Activated CD8-positive, alpha-beta T cell treated with anti-CD3 and anti-CD28 coated beads for 36 hours (primary cell): ENCODE data around the gene RBP5. TPM values are rescaled to one million over a fixed set of nuclear protein-coding genes. Genes with fewer than 3 reads are reported as not detected.
A peak's percentile ranks its signal among the peaks of the same experiment; 100 is the strongest.

Experiments
- ATAC-seq: fragments of 200-7000 bp; cut with Tn5 transposase; one replicate; pipeline ENCODE4 v1.10.0; 2021; ENCODE audit warnings: mild to moderate bottlenecking, moderate library complexity
- CTCF ChIA-PET: fragments of 350-600 bp; sonication (Branson Sonifier 250); formaldehyde crosslinking; loops from one replicate; lab custom pipeline; 2021; ENCODE audit warnings: antibody characterized with exemption; lab: Charles Lee
- POLR2A ChIA-PET: fragments of 350-600 bp; sonication (Branson Sonifier 250); formaldehyde crosslinking; loops from one replicate; lab custom pipeline; 2021; ENCODE audit warnings: antibody characterized with exemption; lab: Charles Lee
- DNase-seq: peaks from one replicate; pipeline ENCODE4 v3.0.0-alpha.2; 2020
- H3K27ac Mint-ChIP-seq: one replicate; pipeline ENCODE4 v1.8.0; 2021; ENCODE audit warnings: mild to moderate bottlenecking, mixed read lengths
- H3K27me3 Mint-ChIP-seq: one replicate; pipeline ENCODE4 v1.8.0; 2021; ENCODE audit warnings: mixed read lengths
- H3K36me3 Mint-ChIP-seq: one replicate; pipeline ENCODE4 v1.8.0; 2021; ENCODE audit warnings: low read depth, mixed read lengths
- H3K4me1 Mint-ChIP-seq: one replicate; pipeline ENCODE4 v1.8.0; 2021; ENCODE audit warnings: low read depth, mixed read lengths
- H3K4me3 Mint-ChIP-seq: one replicate; pipeline ENCODE4 v1.8.0; 2021; ENCODE audit warnings: mild to moderate bottlenecking, moderate library complexity, mixed read lengths
- H3K9me3 Mint-ChIP-seq: one replicate; pipeline ENCODE4 v1.8.0; 2021; ENCODE audit warnings: mixed read lengths
- intact Hi-C: fragments of 100-400 bp; cut with micrococcal nuclease; formaldehyde crosslinking; loops from one replicate; pipeline ENCODE4 v1.10.0; 2022
- total RNA-seq, 2 experiments: library from RNA; stranded (reverse); gene quantifications; one replicate each; pipeline ENCODE4 v1.2.3, GENCODE V29; 2021
- TF ChIP-seq, protein P1 (sequence below): fragments of 200-600 bp; IDR thresholded peaks from one replicate; pipeline ENCODE4 v1.8.0; 2022; ENCODE audit warnings: antibody characterized with exemption, mild to moderate bottlenecking

The RBP5 gene, protein sequence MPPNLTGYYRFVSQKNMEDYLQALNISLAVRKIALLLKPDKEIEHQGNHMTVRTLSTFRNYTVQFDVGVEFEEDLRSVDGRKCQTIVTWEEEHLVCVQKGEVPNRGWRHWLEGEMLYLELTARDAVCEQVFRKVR
- total RNA-seq: not detected

DNA sequence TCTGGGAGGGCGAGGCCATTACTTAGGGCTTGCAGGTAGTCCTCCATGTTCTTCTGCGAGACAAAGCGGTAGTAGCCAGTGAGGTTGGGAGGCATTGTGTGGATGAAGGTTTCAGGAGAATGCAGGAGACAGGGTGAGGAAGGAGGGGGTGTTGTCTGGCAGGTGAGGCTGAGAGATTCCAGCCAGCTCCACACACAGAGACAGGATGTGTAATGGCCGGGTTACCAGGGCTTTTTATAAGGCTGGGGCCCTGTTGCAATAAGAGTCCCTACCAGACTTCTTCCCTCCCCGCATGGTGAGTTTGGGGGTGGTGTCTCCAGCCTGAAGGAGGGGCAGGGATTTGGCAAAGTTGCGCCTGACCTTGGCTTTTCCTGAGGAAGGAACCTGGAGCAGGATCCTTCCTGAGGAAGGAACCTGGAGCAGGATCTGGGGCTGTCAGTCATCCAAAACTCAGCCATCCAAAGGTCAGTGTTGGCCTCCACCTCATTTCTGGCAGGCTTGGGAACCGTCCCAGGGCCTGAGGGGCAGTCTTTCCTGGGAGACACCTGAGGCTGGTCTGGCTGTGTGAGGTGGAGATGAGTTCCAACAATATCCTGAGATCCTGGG, at the start of gene RBP5:
Gene RBP5 (minus strand): TSS at position 209 of the 606 bp plus-strand sequence. CDS start 114 bp downstream, at position 95.
- Mint-ChIP-seq H3K27me3 (no peaks in the 10 kb centered on the region), H3K4me3 (peak within 1 kb of the TSS; percentile 83), H3K27ac (no peak within 1 kb of the TSS), H3K36me3 (no peaks in the 10 kb centered on the region), H3K9me3 (no peaks in the 10 kb centered on the region), H3K4me1 (peaks cover 28% of the 10 kb centered on the region)
- no peak for ATAC-seq
- CTCF ChIA-PET: no interaction called here
- intact Hi-C loops: no loop called here
- DNase-seq: no peak
- POLR2A ChIA-PET: interaction anchor here (1.4 kb wide), 1 partner anchor 164 kb away, joined by 3 read pairs; no protein-coding TSS in a partner anchor
- TF ChIP-seq, protein P1, sequence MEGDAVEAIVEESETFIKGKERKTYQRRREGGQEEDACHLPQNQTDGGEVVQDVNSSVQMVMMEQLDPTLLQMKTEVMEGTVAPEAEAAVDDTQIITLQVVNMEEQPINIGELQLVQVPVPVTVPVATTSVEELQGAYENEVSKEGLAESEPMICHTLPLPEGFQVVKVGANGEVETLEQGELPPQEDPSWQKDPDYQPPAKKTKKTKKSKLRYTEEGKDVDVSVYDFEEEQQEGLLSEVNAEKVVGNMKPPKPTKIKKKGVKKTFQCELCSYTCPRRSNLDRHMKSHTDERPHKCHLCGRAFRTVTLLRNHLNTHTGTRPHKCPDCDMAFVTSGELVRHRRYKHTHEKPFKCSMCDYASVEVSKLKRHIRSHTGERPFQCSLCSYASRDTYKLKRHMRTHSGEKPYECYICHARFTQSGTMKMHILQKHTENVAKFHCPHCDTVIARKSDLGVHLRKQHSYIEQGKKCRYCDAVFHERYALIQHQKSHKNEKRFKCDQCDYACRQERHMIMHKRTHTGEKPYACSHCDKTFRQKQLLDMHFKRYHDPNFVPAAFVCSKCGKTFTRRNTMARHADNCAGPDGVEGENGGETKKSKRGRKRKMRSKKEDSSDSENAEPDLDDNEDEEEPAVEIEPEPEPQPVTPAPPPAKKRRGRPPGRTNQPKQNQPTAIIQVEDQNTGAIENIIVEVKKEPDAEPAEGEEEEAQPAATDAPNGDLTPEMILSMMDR: no peak

DNA sequence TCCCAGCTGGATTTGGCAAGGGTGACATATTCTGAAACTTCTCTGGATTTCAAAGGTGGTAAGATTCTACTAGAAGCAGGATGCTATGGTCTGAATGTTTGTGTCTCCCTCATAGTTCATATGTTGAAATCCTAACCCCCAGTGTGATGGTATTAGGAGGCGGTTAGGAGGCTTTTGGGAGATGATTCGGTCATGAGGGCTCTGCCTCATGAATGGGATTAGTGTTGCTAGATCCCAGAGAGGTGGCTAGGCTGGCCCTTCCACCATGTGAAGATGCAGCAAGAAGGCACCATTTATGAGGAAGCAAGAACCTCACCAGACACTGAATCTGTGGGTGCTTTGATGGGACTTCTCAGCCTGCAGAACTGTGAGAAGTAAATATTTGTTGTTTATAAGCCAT, 49.8 kb upstream of the RBP5 start:
- Mint-ChIP-seq H3K27me3 (peaks cover 17% of the 10 kb centered on the region), H3K4me1 (no peaks in the 10 kb centered on the region), H3K9me3 (no peaks in the 10 kb centered on the region), H3K4me3 (no peak overlapping the region), H3K36me3 (no peaks in the 10 kb centered on the region), H3K27ac (no peak overlapping the region)
- ATAC-seq: no peak
- no peak for DNase-seq
- CTCF ChIA-PET: interaction anchor here (1.0 to 1.5 kb wide), 3 partner anchors 10 to 69 kb away, joined by 3 to 9 read pairs (median 3); partner anchors contain the start of gene C1RL
- intact Hi-C loops: no loop called here
- POLR2A ChIA-PET: no interaction called here
- TF ChIP-seq, protein P1: no peak

DNA sequence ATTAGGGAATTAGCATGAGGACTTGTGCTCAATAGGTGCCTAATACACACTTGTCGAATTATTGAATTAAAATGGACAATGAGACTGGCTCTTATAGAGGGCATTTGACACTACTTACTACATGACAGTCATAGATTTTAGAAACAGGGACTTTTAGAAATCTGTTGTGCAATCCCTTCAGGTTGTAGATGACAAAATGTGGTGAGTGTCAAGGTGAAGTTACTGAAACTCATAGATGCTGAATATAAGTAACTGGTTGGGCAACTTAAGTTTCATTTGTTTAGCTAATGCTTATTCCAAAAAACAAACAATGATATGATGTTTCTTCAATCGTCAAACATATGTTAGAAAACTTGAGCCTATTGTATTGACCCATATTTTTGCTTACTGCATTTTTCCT, 47.9 kb upstream of the RBP5 start:
- intact Hi-C loops: no loop called here
- Mint-ChIP-seq H3K27me3 (peaks cover 21% of the 10 kb centered on the region), H3K27ac (no peak overlapping the region), H3K9me3 (peaks cover 4% of the 10 kb centered on the region), H3K4me1 (no peaks in the 10 kb centered on the region), H3K36me3 (no peaks in the 10 kb centered on the region), H3K4me3 (no peak overlapping the region)
- POLR2A ChIA-PET: no interaction called here
- no peak for ATAC-seq
- DNase-seq: no peak
- TF ChIP-seq, protein P1: no peak
- CTCF ChIA-PET: interaction anchor here (1.1 kb wide), 1 partner anchor 12 kb away, joined by 3 read pairs; no protein-coding TSS in a partner anchor

DNA sequence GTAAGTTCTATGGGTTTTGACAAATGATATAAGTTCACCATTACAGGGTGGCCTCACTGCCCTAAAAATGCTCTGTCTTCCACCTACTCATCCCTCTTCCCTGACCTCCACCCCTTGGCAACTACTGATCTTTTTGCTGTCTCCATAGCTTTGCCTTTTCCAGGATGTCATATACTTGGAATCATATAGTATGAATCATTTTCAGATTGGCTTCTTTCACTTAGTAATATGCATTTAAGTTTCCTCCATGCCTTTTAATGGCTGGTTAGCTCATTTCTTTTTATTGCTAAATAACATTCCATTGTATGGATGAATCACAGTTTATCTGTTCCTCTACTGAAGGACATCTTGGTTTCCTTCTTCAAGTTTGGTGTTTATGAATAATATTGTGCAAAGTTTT, 46.8 kb upstream of the RBP5 start:
- peaks cover 19% of the 10 kb centered on the region for H3K27me3 Mint-ChIP-seq
- H3K9me3 Mint-ChIP-seq: peaks cover 4% of the 10 kb centered on the region
- H3K27ac Mint-ChIP-seq: no peak overlapping the region
- ATAC-seq: no peak
- H3K4me1 Mint-ChIP-seq: no peaks in the 10 kb centered on the region
- H3K4me3 Mint-ChIP-seq: no peak overlapping the region
- TF ChIP-seq, protein P1: no peak
- H3K36me3 Mint-ChIP-seq: no peaks in the 10 kb centered on the region
- intact Hi-C loops: no loop called here
- ChIA-PET CTCF (interaction anchor here (1.3 to 1.5 kb wide), 2 partner anchors 12 kb away, joined by 5 read pairs; no protein-coding TSS in a partner anchor), POLR2A (no interaction called here)
- DNase-seq: no peak

DNA sequence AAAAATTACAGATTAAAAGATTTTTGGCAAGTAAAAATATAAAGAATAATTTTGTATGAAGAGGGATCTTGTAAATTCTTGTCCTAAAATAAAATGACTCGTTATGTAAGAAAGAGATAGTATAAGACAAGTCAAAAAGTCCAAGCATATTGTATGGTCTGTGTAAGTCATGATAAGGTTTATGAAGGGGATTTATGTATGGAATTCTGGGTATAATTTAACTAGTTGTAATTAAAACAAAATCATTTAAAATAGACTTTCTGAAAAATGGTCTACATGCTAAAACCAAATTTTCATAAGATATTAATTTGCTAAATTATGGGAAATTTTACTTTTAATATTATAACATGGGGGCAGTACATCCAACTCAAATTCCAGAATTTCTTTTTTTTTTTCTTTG, 43.2 kb upstream of the RBP5 start:
- H3K4me3 Mint-ChIP-seq: no peak overlapping the region
- intact Hi-C loops: no loop called here
- H3K4me1 Mint-ChIP-seq: no peaks in the 10 kb centered on the region
- H3K36me3 Mint-ChIP-seq: peaks cover 11% of the 10 kb centered on the region
- no peak for ATAC-seq
- peaks cover 11% of the 10 kb centered on the region for H3K27me3 Mint-ChIP-seq
- POLR2A ChIA-PET: no interaction called here
- H3K9me3 Mint-ChIP-seq: peaks cover 21% of the 10 kb centered on the region
- DNase-seq: no peak
- CTCF ChIA-PET: interaction anchor here (2.0 kb wide), 1 partner anchor 31 kb away, joined by 4 read pairs; no protein-coding TSS in a partner anchor
- H3K27ac Mint-ChIP-seq: no peak overlapping the region
- TF ChIP-seq, protein P1: no peak
